ENCODE results near the gene MMP14.
"Not testable (repeated sequence)": the region's sequence is repeated elsewhere in the genome, so short reads cannot be mapped to it uniquely, and the experiment has no call there.

MMP14 gene

DNA sequence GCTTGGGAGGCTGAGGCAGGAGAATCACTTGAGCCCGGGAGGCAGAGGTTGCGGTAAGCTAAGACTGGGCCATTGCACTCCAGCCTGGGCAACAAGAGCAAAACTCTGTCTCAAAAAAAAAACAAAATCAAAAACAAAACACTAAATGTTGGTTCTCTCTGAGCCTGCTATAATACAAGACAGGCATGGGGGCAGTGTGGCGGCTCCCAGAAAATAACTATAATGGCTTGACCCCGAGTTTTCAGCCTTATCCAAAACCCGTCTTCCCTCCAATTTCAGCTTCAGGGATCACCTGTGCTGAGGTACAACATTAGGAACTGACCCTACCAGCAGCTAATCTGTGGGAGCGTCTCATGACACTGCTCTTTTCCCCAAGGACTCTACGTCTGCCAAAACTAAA lies 22.0 kb upstream of the MMP14 start:
- in situ Hi-C loops (cut with HindIII; ENCODE audit: low sequenced_read_pairs) = no loop called here

GRCh38 chr14:22814941-22815713 lies 21.3 kb upstream of the MMP14 start, which contains the start of gene SLC7A7:
Gene SLC7A7, minus strand, starts transcription at chr14:22815435. Its CDS starts 2,037 bp downstream, at chr14:22813398.
- in situ Hi-C loops (cut with HindIII; ENCODE audit: low sequenced_read_pairs) = no loop called here

- in situ Hi-C loops (cut with HindIII; ENCODE audit: low sequenced_read_pairs) = no loop called here
These were observed 17.0 kb upstream of the MMP14 start for GRCh38 chr14:22819151-22819988.

DNA sequence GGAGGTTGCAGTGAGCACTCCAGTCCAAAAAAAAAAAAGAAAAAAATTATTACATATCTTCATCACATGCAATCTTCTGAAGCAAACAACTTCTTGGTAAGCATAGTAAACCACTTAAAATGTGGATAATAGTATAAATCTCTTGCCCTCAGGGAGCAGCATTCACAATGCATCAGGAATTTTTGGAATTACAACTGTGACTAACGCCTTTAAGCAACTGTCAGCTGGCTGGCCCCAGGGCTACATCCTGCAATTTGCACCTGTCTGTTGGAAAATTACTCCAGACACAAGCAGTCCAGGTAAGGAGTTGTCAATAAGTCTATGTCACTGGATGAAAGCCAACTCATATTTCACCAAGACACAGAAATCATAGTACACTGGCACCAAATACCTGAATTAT lies 15.7 kb upstream of the MMP14 start:
- in situ Hi-C loops (cut with HindIII; ENCODE audit: low sequenced_read_pairs) = no loop called here

- in situ Hi-C loops (cut with HindIII; ENCODE audit: low sequenced_read_pairs) = no loop called here
These were observed 15.0 kb upstream of the MMP14 start for GRCh38 chr14:22821193-22822015.

DNA sequence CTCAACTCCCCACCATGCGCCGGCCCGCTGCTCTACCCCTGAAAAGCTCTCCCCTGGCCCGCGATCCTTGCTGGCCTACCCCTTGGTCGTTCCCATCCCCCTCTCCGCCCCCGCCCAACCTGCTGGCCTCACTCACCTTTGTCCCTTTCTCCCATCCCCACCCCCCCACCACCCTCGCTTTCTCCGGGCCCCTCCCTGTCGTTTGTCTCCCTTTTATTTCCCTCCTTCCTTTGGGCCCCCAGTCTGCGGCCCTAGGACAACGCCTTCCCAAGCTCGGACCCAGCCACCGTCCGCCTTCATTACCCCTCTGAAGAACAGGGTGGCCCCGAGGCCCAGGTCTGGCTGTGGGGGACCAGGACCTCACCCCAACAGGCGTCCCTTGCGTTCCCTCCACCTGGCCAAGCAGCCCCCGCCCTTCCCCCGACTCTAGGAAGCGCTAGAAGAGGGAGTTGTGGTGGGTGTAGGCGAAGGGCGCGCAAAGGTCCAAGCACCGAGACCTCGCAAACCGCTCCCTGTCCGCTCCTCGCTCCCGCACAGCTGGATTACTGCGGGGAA lies 14.3 kb upstream of the MMP14 start:
- in situ Hi-C loops (cut with HindIII; ENCODE audit: low sequenced_read_pairs) = no loop called here

GRCh38 chr14:22822571-22823098 lies 13.8 kb upstream of the MMP14 start:
- in situ Hi-C loops (cut with HindIII; ENCODE audit: low sequenced_read_pairs) = no loop called here

GRCh38 chr14:22824711-22825359 lies 11.6 kb upstream of the MMP14 start:
- in situ Hi-C loops (cut with HindIII; ENCODE audit: low sequenced_read_pairs) = no loop called here

GRCh38 chr14:22829076-22829660 lies 7.2 kb upstream of the MMP14 start:
- in situ Hi-C loops (cut with HindIII; ENCODE audit: low sequenced_read_pairs) = not testable (repeated sequence)

DNA sequence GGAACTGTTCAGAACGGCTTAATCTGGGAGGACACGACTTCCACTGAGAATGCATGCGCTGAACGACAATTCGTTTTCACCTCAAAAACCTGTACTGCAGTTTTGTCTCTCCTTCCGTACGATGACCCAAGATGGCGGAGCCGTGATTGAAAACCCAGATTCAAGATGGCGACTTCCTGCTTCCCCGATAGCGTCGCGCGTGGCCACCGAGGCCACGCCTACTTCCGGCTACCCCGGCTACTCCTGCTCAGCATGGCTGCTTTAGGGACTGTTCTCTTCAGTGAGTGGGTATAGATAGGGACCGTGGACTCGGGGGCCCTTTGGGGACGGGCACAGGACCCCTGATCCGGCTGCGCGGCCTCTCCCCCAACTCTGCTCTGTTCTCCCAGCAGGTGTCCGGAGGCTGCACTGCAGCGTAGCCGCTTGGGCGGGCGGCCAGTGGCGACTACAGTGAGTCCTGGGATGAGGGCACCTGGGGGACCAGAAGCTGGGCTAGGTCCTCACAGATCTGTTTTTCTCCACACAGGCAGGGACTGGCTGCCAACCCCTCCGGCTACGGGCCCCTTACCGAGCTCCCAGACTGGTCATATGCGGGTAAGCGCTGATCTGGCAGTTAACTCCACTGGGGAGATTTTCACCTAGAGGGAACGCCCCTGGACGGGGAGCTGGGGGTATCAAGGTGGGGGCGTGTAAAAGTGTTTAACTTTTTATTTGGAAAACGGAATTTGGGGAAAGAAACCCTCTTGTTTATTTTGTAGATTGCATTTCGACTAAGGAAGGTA lies 6.5 kb upstream of the MMP14 start, which contains the start of gene MRPL52:
Gene MRPL52 (plus strand): TSS at position 227 of the 782 bp plus-strand sequence. CDS start 26 bp downstream, at position 253.
- in situ Hi-C loops (cut with HindIII; ENCODE audit: low sequenced_read_pairs) = no loop called here

GRCh38 chr14:22830443-22831010 lies 5.9 kb upstream of the MMP14 start:
- in situ Hi-C loops (cut with HindIII; ENCODE audit: low sequenced_read_pairs) = no loop called here

DNA sequence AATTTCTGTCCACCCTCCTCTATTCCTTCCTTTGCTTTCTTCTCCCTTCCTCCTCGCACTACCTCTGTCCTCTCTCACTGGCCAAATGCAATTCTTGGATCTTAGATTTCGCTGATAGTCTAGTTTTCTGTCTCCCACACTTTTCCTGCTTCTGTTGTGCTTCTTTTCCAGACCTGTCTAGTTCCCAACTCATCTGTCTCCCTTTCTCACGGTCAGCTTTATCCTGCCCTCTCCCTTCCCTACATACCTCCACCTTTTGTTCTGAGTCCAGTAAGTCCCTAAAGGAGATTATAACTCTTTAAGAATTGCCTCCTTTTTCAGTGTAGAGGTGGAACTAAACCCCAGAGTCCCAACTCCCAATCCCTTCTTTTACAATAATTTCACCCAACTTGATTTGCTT lies 880 bp upstream of the MMP14 start:
- in situ Hi-C loops (cut with HindIII; ENCODE audit: low sequenced_read_pairs) = no loop called here

- in situ Hi-C loops (cut with HindIII; ENCODE audit: low sequenced_read_pairs) = no loop called here
These were observed 847 bp downstream of the MMP14 start for GRCh38 chr14:22837114-22837749.

DNA sequence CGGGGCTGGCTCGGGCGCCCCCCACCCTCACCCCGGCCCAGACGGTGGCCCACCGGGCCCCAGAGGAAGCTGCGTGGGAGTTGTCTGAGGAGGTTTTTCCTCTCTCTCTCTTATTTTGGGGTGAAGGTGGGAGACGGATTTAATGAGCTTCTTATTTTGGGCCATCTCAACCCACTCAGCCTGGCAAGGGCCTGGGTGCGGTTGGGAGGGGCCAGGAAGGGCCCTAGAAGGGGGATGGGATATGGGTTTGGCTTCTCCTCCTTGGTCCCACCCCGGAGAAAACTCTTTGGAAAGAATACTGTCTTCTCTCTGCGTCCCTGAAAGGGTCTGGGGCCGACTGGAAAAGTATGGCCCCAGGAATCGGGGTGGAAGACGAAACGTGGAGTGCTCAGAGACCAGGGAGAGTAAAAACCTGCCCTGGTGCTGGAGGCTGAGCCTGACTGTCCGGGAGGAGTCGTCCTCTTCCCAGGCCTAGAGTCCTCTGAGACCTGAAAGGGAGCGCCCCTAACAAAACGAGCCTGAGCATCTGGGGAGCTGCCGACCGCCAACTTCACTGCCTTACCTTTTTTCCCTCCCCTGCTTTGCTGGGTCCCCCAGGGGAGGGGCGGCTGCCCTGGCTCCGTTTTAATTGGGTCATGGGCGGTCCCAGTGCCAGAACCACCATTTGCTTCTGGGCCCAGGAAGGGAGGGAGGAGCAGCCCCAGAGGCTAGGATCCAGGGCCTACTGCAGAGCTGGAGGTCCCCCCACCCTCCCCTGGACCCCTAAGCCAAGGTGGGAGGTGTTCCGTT lies 1.6 kb downstream of the MMP14 start:
- in situ Hi-C loops (cut with HindIII; ENCODE audit: low sequenced_read_pairs) = no loop called here

DNA sequence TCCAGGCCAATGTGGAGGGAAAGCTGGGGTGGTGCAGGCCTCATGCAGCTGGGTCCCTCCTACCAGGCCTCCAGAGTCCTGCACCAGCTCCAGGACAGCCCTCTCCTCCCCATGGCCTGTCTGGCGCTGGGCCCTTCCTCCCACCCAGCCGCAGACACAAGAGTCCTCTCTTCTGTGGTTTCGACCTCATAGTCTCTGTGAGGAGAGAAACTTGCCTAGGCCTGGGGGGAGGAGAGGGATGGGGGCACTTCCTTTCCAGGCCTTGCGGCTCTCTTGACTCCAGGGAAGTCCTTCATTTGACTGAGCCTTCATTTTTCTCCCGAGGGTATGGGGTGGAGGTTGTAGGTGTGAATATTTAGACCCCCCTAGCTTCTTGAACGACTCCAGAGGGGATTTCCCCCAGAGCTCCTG lies 2.3 kb downstream of the MMP14 start:
- in situ Hi-C loops (cut with HindIII; ENCODE audit: low sequenced_read_pairs) = no loop called here

GRCh38 chr14:22839159-22839779 lies 2.9 kb downstream of the MMP14 start:
- in situ Hi-C loops (cut with HindIII; ENCODE audit: low sequenced_read_pairs) = no loop called here

DNA sequence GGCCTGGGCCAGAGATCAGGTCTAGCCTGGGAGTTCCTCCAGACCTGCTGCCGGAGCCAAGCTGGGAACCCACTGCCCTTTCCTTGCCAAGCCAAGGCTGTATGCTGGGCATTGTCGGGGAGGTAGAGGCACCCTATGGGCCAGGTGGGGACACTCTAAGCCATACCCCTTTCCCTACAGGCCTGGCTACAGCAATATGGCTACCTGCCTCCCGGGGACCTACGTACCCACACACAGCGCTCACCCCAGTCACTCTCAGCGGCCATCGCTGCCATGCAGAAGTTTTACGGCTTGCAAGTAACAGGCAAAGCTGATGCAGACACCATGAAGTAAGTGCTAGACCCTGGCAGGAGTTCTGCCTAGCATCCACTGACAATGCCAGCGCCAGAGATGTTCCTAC lies 4.9 kb downstream of the MMP14 start:
- in situ Hi-C loops (cut with HindIII; ENCODE audit: low sequenced_read_pairs) = loop anchor here (10.0 kb wide), 1 partner anchor 53 kb away; no protein-coding TSS in a partner anchor

All from endothelial cell of hepatic sinusoid (primary cell).